GM23338 (cell line): ENCODE measurements around the gene TSPAN5. TPM values are rescaled to one million over a fixed set of nuclear protein-coding genes. Genes with fewer than 3 reads are reported as not detected.

Source experiments
- ATAC-seq: fragments of 200-7000 bp; cut with Tn5 transposase; 3 replicates; pipeline ENCODE4 v1.9.1; 2020
- DNase-seq: peaks from one replicate; pipeline ENCODE4 v3.0.0-alpha.2; 2015; ENCODE audit warnings: low spot score
- H2AFZ ChIP-seq: fragments of 200-600 bp; sonication (generic); 2 replicates; pipeline ENCODE4 v1.8.0; 2016; ENCODE audit warnings: antibody characterized with exemption, mild to moderate bottlenecking, moderate library complexity
- H3F3A ChIP-seq: fragments of 200-600 bp; sonication (generic); replicated peaks from 2 replicates; pipeline ENCODE4 v1.8.0; 2017; ENCODE audit warnings: antibody characterized with exemption, mixed run types, low read depth
- H3K27ac ChIP-seq: fragments of 200-600 bp; sonication (generic); 2 replicates; pipeline ENCODE4 v1.6.1; 2016; ENCODE audit warnings: low read depth
- H3K27me3 ChIP-seq: fragments of 200-600 bp; sonication (generic); 2 replicates; pipeline ENCODE4 v1.8.0; 2016; ENCODE audit warnings: mild to moderate bottlenecking, mixed run types, moderate library complexity; ENCODE audit not compliant: insufficient read depth
- H3K36me3 ChIP-seq: fragments of 200-600 bp; sonication (generic); 2 replicates; pipeline ENCODE4 v1.8.0; 2016; ENCODE audit warnings: mild to moderate bottlenecking; ENCODE audit not compliant: insufficient read depth
- H3K4me1 ChIP-seq: fragments of 200-600 bp; sonication (generic); 2 replicates; pipeline ENCODE4 v1.8.0; 2016; ENCODE audit warnings: mild to moderate bottlenecking, moderate library complexity; ENCODE audit not compliant: insufficient read depth
- H3K4me2 ChIP-seq: fragments of 200-600 bp; sonication (generic); 2 replicates; pipeline ENCODE4 v1.7.1; 2017; ENCODE audit warnings: mixed run types
- H3K4me3 ChIP-seq: fragments of 200-600 bp; sonication (generic); 2 replicates; pipeline ENCODE4 v1.6.1; 2016; ENCODE audit warnings: mixed run types
- H3K79me2 ChIP-seq: fragments of 200-600 bp; sonication (generic); replicated peaks from 2 replicates; pipeline ENCODE4 v1.8.0; 2017; ENCODE audit warnings: mild to moderate bottlenecking; ENCODE audit not compliant: insufficient read depth
- H3K9me2 ChIP-seq: fragments of 200-600 bp; sonication (generic); 2 replicates; pipeline ENCODE4 v1.8.0; 2017; ENCODE audit not compliant: insufficient read depth
- H4K20me1 ChIP-seq: fragments of 200-600 bp; sonication (generic); replicated peaks from 2 replicates; pipeline ENCODE4 v1.8.0; 2017; ENCODE audit warnings: mild to moderate bottlenecking; ENCODE audit not compliant: insufficient read depth
- H3K27ac Mint-ChIP-seq: 2 replicates; pipeline ENCODE4 v1.8.0; 2020; ENCODE audit warnings: inconsistent platforms, mild to moderate bottlenecking, moderate library complexity, mixed read lengths
- H3K27me3 Mint-ChIP-seq: 3 replicates; pipeline ENCODE4 v1.8.0; 2022; ENCODE audit warnings: low read depth, mild to moderate bottlenecking, moderate library complexity, mixed read lengths, inconsistent platforms; ENCODE audit not compliant: insufficient read depth, poor library complexity
- H3K36me3 Mint-ChIP-seq: 3 replicates; pipeline ENCODE4 v1.8.0; 2021; ENCODE audit warnings: low read depth, mild to moderate bottlenecking, inconsistent platforms, moderate library complexity, mixed read lengths
- H3K4me1 Mint-ChIP-seq: 3 replicates; pipeline ENCODE4 v1.8.0; 2020; ENCODE audit warnings: mild to moderate bottlenecking, inconsistent platforms, mixed read lengths
- H3K4me3 Mint-ChIP-seq: 3 replicates; pipeline ENCODE4 v1.8.0; 2021; ENCODE audit warnings: moderate library complexity, mild to moderate bottlenecking, inconsistent platforms, mixed read lengths
- H3K9me3 Mint-ChIP-seq: 3 replicates; pipeline ENCODE4 v1.8.0; 2020; ENCODE audit warnings: moderate library complexity, mild to moderate bottlenecking, inconsistent platforms, mixed read lengths
- CREB1 ChIP-seq: fragments of 250-450 bp; sonication (Bioruptor Pico); IDR thresholded peaks from 2 replicates; pipeline ENCODE4 v1.5.0; 2020; ENCODE audit warnings: low read depth, mild to moderate bottlenecking, moderate library complexity
- EZH2 ChIP-seq: fragments of 200-600 bp; sonication (generic); IDR thresholded peaks from one replicate; pipeline ENCODE4 v1.8.0; 2017; ENCODE audit warnings: antibody characterized with exemption, mild to moderate bottlenecking, low read depth; ENCODE audit not compliant: unreplicated experiment
- JUNB ChIP-seq: IDR thresholded peaks from one replicate; pipeline ENCODE4 v1.6.1; 2016; ENCODE audit warnings: antibody characterized with exemption; ENCODE audit not compliant: unreplicated experiment
- NANOG ChIP-seq: IDR thresholded peaks from 2 replicates; pipeline ENCODE4 v1.6.1; 2016; ENCODE audit warnings: antibody characterized with exemption, borderline replicate concordance
- POLR2AphosphoS5 ChIP-seq: IDR thresholded peaks from 2 replicates; pipeline ENCODE4 v1.6.1; 2016; ENCODE audit warnings: antibody characterized with exemption, low read depth
- STAT1 ChIP-seq: IDR thresholded peaks from one replicate; pipeline ENCODE4 v1.6.1; 2016; ENCODE audit warnings: antibody characterized with exemption; ENCODE audit not compliant: unreplicated experiment
- ZNF114 ChIP-seq: fragments of 250-450 bp; sonication (Bioruptor Pico); IDR thresholded peaks from 2 replicates; pipeline ENCODE4 v1.5.0; 2020; ENCODE audit warnings: mild to moderate bottlenecking, moderate library complexity
- ZNF331 ChIP-seq: fragments of 250-450 bp; sonication (Bioruptor Pico); IDR thresholded peaks from 2 replicates; pipeline ENCODE4 v1.5.0; 2020; ENCODE audit warnings: low read depth, mild to moderate bottlenecking, moderate library complexity
- ZNF462 ChIP-seq: fragments of 250-450 bp; sonication (Bioruptor Pico); IDR thresholded peaks from 2 replicates; pipeline ENCODE4 v1.5.0; 2020; ENCODE audit warnings: mild to moderate bottlenecking, moderate library complexity
- polyA plus RNA-seq: library from polyadenylated mRNA; unstranded; fragments of >200 nt; fragmentation: Nextera tagmentation; extraction: Ambion mirVana; gene quantifications from 2 replicates; pipeline ENCODE4 v1.2.1, GENCODE V29; 2016
- total RNA-seq: library from RNA; depleted of rRNA; stranded (reverse); fragments of >200 nt; shearing (Covaris generic); gene quantifications from 2 replicates; pipeline ENCODE4 v1.2.3, GENCODE V29; 2014
- TF ChIP-seq, protein P1 (sequence below), 2 experiments: fragments of 200-600 bp in 1 of 2; sonication (generic) in 1 of 2; conservative IDR thresholded peaks; 2 replicates each; pipeline versions ENCODE4 v1.5.1 to v1.6.1; 2016 to 2017; ENCODE audit warnings: antibody characterized with exemption in 2 of 2, low read depth in 2 of 2, mild to moderate bottlenecking in 2 of 2, moderate library complexity in 1 of 2
- TF ChIP-seq, protein P2 (sequence below): IDR thresholded peaks from 2 replicates; pipeline ENCODE4 v1.6.1; 2016; ENCODE audit warnings: antibody characterized with exemption

Gene TSPAN5
- total and polyA plus RNA-seq, 2 experiments from 2014 or later, result 18.6 to 21.5 TPM

GRCh38 chr4:98481167-98481566 lies 177.2 kb downstream of the TSPAN5 start:
- no peaks in the 10 kb centered on the region for H3K9me3 Mint-ChIP-seq

More at GRCh38 chr4:98481167-98481566, 177.2 kb downstream of the TSPAN5 start:
- 0 out of 2 replicates have a peak overlapping the region, but pooled peaks have one; percentile 3 for H3K27ac Mint-ChIP-seq
- peaks cover 37% of the 10 kb centered on the region for H3K4me1 Mint-ChIP-seq
- ATAC-seq (no peak), DNase-seq (no peak)
- H2AFZ ChIP-seq, result no peak overlapping the region
- H3K4me3 ChIP-seq, result no peak overlapping the region
- H3K9me2 ChIP-seq, result peaks cover 8% of the 10 kb centered on the region; the same call in 1 of the 2 replicates
- no peaks in the 10 kb centered on the region for H3K27me3 Mint-ChIP-seq
- H3F3A ChIP-seq, result no peaks in the 10 kb centered on the region
- no peak overlapping the region for H3K4me2 ChIP-seq
- H3K79me2 ChIP-seq, result no peaks in the 10 kb centered on the region
- no peak overlapping the region for H3K4me3 Mint-ChIP-seq
- no peak overlapping the region for H3K27ac ChIP-seq
- H3K27me3 ChIP-seq, result no peaks in the 10 kb centered on the region
- H3K4me1 ChIP-seq, result peaks cover 19% of the 10 kb centered on the region
- H3K36me3 ChIP-seq, result no peaks in the 10 kb centered on the region
- H4K20me1 ChIP-seq, result no peaks in the 10 kb centered on the region
- no peak for TF ChIP-seq NANOG
- TF ChIP-seq ZNF114 (CRISPR knock-in tag), result no peak
- TF ChIP-seq ZNF331 (CRISPR knock-in tag), result no peak
- TF ChIP-seq STAT1, result no peak
- no peak for TF ChIP-seq POLR2AphosphoS5
- no peak for TF ChIP-seq JUNB
- TF ChIP-seq, protein P1, sequence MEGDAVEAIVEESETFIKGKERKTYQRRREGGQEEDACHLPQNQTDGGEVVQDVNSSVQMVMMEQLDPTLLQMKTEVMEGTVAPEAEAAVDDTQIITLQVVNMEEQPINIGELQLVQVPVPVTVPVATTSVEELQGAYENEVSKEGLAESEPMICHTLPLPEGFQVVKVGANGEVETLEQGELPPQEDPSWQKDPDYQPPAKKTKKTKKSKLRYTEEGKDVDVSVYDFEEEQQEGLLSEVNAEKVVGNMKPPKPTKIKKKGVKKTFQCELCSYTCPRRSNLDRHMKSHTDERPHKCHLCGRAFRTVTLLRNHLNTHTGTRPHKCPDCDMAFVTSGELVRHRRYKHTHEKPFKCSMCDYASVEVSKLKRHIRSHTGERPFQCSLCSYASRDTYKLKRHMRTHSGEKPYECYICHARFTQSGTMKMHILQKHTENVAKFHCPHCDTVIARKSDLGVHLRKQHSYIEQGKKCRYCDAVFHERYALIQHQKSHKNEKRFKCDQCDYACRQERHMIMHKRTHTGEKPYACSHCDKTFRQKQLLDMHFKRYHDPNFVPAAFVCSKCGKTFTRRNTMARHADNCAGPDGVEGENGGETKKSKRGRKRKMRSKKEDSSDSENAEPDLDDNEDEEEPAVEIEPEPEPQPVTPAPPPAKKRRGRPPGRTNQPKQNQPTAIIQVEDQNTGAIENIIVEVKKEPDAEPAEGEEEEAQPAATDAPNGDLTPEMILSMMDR (conservative IDR thresholded peaks at IDR 0.05; ENCODE audit: low read depth in 2 of 2), result no peak
- no peak for TF ChIP-seq EZH2
- TF ChIP-seq CREB1 (CRISPR knock-in tag), result no peak
- TF ChIP-seq ZNF462 (CRISPR knock-in tag), result no peak
- TF ChIP-seq, protein P2, sequence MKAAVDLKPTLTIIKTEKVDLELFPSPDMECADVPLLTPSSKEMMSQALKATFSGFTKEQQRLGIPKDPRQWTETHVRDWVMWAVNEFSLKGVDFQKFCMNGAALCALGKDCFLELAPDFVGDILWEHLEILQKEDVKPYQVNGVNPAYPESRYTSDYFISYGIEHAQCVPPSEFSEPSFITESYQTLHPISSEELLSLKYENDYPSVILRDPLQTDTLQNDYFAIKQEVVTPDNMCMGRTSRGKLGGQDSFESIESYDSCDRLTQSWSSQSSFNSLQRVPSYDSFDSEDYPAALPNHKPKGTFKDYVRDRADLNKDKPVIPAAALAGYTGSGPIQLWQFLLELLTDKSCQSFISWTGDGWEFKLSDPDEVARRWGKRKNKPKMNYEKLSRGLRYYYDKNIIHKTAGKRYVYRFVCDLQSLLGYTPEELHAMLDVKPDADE, result no peak
- peaks cover 4% of the 10 kb centered on the region; the same call in 2 of the 3 replicates for H3K36me3 Mint-ChIP-seq
